K562 (cell line): ENCODE results near the gene PRDX2. TPM values are rescaled to one million over a fixed set of nuclear protein-coding genes. Genes with fewer than 3 reads are reported as not detected.

Experiments used
- ATF7 ChIP-seq: fragments of 450-650 bp; IDR thresholded peaks from 2 replicates; pipeline ENCODE4 v1.7.1; 2014; ENCODE audit warnings: mild to moderate bottlenecking, moderate library complexity
- CXXC5 ChIP-seq: fragments of 250-450 bp; sonication (Bioruptor Pico); IDR thresholded peaks from 2 replicates; pipeline ENCODE4 v1.8.0; 2022; ENCODE audit warnings: inconsistent platforms, mild to moderate bottlenecking, moderate library complexity
- HDAC1 ChIP-seq, 2 experiments: fragments of 450-650 bp; IDR thresholded peaks; 2 replicates each; pipeline ENCODE4 v1.6.1; 2016 to 2017; ENCODE audit warnings: inconsistent platforms in 1 of 2, mild to moderate bottlenecking in 1 of 2, moderate library complexity in 1 of 2
- KLF1 ChIP-seq: fragments of 450-650 bp; IDR thresholded peaks from 2 replicates; pipeline ENCODE4 v1.6.1; 2016; ENCODE audit warnings: missing genetic modification characterization, missing compliant biosample characterization
- MAZ ChIP-seq, 2 experiments: fragments of 450-650 bp in 1 of 2; sonication (generic) in 1 of 2; formaldehyde crosslinking; IDR thresholded peaks in 1 of 2; conservative IDR thresholded peaks in 1 of 2; 2 replicates each; pipeline versions ENCODE4 v1.4.0 to v1.5.0; 2020; ENCODE audit warnings: mild to moderate bottlenecking in 1 of 2, missing genetic modification reagents in 1 of 2
- PHTF2 ChIP-seq: fragments of 250-450 bp; sonication (Bioruptor Pico); IDR thresholded peaks from 2 replicates; pipeline ENCODE4 v1.5.0; 2021; ENCODE audit warnings: mild to moderate bottlenecking
- RBFOX2 ChIP-seq: fragments of 200-400 bp; formaldehyde crosslinking; IDR thresholded peaks from 2 replicates; pipeline ENCODE4 v1.6.1; 2017; ENCODE audit warnings: low read depth, mild to moderate bottlenecking, low read length, moderate library complexity
- TRIM24 ChIP-seq, 2 experiments: fragments of 450-650 bp; IDR thresholded peaks; 2 replicates each; pipeline ENCODE4 v1.6.1; 2016
- polyA plus RNA-seq, 8 experiments: library from polyadenylated mRNA; depleted of rRNA in 4 of 8; stranded (reverse) in 5 of 8; unstranded in 3 of 8; fragments of >200 nt; fragmentation: Nextera tagmentation in 2 of 8; fragmentation: Illumina TruSeq in 1 of 8; extraction: Ambion mirVana in 2 of 8; extraction: Trizol in 1 of 8; gene quantifications; 2 replicates each; pipeline versions ENCODE4 v1.2.1 to v1.2.3, GENCODE V29; 2011 to 2014; ENCODE audit warnings: inconsistent platforms in 1 of 8, missing spikeins in 1 of 8
- total RNA-seq, 7 experiments: library from RNA; depleted of rRNA in 6 of 7; stranded (reverse); fragments of >200 nt in 6 of 7; fragmentation: Illumina TruSeq in 2 of 7; extraction: Trizol in 2 of 7; gene quantifications; 2 replicates each; pipeline versions ENCODE4 v1.2.1 to v1.2.3, GENCODE V29; 2011 to 2021; ENCODE audit warnings: low replicate concordance in 1 of 7
- TF ChIP-seq, protein P1 (sequence below), 2 experiments: fragments of 450-650 bp; formaldehyde crosslinking in 1 of 2; IDR thresholded peaks; 2 replicates each; pipeline versions ENCODE4 v1.4.0 to v1.6.1; 2014 to 2020; ENCODE audit warnings: mild to moderate bottlenecking in 2 of 2, borderline replicate concordance in 1 of 2, low read depth in 1 of 2
- TF ChIP-seq, protein P2 (sequence below): fragments of 450-650 bp; IDR thresholded peaks from 2 replicates; pipeline ENCODE4 v1.7.1; 2018; ENCODE audit warnings: mild to moderate bottlenecking, low read depth; ENCODE audit not compliant: partially characterized antibody
- TF ChIP-seq, protein P3 (sequence below): sonication (generic); formaldehyde crosslinking; IDR thresholded peaks from 2 replicates; pipeline ENCODE4 v1.8.0; 2022; ENCODE audit warnings: mild to moderate bottlenecking, missing genetic modification reagents

Gene PRDX2
- total and polyA plus RNA-seq, 9 of the 15 experiments (the other 6 are each of a cell fraction or from before 2014, with no cell fraction given) = 206 to 1,183 (median 415) TPM

DNA sequence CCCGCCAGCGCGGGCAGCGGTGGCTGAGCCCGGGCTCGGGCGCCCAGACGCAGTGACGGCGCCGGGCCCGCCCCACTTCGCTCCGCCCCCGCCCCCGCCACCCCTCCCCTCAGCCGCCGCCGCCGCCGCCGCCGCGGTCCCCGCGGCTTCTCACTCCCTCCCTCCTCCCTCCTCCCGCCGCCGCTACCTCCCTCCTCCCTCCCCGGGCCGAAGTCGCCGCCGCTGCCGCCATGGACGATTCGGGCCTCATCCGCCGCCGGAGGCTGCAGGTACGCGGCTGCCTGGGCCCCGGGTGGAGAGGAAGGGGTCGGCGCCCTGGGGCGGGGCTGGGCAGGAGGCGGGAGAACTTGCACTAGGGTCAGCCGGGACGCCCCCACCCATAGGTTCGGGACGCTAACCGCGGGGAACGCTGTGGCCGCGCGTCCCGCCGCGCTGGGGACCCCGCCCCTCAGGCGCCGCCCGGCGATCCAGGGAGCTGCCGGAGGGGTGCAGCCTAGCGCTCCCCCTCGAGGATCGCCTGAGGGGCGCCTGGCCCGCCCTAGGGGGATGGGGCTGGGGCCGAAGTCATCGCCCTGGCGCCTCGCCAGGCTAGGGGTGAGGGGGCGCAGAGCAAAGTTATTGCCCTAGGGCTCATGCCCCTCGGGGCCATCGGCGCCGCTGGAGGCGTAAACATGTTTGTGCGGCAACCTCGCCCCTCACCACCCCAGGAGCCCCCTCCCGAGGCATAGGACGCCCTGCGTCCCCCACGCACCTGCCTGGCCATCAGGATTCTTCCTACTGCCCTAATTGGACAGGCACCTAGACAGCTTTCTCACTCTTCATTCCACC is 32.4 kb upstream of the PRDX2 start (continued):
- no peak for TF ChIP-seq TRIM24 (IDR thresholded peaks at IDR 0.05)
- TF ChIP-seq, protein P1, sequence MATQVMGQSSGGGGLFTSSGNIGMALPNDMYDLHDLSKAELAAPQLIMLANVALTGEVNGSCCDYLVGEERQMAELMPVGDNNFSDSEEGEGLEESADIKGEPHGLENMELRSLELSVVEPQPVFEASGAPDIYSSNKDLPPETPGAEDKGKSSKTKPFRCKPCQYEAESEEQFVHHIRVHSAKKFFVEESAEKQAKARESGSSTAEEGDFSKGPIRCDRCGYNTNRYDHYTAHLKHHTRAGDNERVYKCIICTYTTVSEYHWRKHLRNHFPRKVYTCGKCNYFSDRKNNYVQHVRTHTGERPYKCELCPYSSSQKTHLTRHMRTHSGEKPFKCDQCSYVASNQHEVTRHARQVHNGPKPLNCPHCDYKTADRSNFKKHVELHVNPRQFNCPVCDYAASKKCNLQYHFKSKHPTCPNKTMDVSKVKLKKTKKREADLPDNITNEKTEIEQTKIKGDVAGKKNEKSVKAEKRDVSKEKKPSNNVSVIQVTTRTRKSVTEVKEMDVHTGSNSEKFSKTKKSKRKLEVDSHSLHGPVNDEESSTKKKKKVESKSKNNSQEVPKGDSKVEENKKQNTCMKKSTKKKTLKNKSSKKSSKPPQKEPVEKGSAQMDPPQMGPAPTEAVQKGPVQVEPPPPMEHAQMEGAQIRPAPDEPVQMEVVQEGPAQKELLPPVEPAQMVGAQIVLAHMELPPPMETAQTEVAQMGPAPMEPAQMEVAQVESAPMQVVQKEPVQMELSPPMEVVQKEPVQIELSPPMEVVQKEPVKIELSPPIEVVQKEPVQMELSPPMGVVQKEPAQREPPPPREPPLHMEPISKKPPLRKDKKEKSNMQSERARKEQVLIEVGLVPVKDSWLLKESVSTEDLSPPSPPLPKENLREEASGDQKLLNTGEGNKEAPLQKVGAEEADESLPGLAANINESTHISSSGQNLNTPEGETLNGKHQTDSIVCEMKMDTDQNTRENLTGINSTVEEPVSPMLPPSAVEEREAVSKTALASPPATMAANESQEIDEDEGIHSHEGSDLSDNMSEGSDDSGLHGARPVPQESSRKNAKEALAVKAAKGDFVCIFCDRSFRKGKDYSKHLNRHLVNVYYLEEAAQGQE (IDR thresholded peaks at IDR 0.05; ENCODE audit: borderline replicate concordance) = no peak
- TF ChIP-seq, protein P1 (CRISPR knock-in tag; IDR thresholded peaks at IDR 0.05; ENCODE audit: low read depth) = peak; percentile 73; the same call in 1 of the 2 replicates
- TF ChIP-seq MAZ (CRISPR knock-in tag; conservative IDR thresholded peaks at IDR 0.05 in 1 of 2, IDR thresholded peaks at IDR 0.05 in 1 of 2) = peak; percentile 72 to 78
- TF ChIP-seq ATF7 = 0 out of 2 replicates have a peak, but pooled peaks have one; percentile 33
- TF ChIP-seq, protein P2, sequence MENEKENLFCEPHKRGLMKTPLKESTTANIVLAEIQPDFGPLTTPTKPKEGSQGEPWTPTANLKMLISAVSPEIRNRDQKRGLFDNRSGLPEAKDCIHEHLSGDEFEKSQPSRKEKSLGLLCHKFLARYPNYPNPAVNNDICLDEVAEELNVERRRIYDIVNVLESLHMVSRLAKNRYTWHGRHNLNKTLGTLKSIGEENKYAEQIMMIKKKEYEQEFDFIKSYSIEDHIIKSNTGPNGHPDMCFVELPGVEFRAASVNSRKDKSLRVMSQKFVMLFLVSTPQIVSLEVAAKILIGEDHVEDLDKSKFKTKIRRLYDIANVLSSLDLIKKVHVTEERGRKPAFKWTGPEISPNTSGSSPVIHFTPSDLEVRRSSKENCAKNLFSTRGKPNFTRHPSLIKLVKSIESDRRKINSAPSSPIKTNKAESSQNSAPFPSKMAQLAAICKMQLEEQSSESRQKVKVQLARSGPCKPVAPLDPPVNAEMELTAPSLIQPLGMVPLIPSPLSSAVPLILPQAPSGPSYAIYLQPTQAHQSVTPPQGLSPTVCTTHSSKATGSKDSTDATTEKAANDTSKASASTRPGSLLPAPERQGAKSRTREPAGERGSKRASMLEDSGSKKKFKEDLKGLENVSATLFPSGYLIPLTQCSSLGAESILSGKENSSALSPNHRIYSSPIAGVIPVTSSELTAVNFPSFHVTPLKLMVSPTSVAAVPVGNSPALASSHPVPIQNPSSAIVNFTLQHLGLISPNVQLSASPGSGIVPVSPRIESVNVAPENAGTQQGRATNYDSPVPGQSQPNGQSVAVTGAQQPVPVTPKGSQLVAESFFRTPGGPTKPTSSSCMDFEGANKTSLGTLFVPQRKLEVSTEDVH = no peak
- peak; percentile 36; the same call in 1 of the 2 replicates for TF ChIP-seq RBFOX2
- TF ChIP-seq, protein P3, sequence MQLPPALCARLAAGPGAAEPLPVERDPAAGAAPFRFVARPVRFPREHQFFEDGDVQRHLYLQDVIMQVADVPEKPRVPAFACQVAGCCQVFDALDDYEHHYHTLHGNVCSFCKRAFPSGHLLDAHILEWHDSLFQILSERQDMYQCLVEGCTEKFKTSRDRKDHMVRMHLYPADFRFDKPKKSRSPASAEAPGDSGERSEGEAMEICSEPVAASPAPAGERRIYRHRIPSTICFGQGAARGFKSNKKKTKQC = no peak
- TF ChIP-seq KLF1 (tag) = peak; percentile 19; the same call in 1 of the 2 replicates
- no peak for TF ChIP-seq PHTF2 (CRISPR knock-in tag)
- TF ChIP-seq HDAC1 (IDR thresholded peaks at IDR 0.05) = 0 out of 4 replicates have a peak, but pooled peaks of 1 of the 2 experiments have one; percentile 24
- peak; percentile 50 for TF ChIP-seq CXXC5 (CRISPR knock-in tag)
